NCI-H510A (cell line): ENCODE data around the gene PRADC1.
"Not testable (repeated sequence)": the region's sequence is repeated elsewhere in the genome, so short reads cannot be mapped to it uniquely, and the experiment has no call there.

Experiments used
- DNase-seq: peaks from one replicate; lab custom pipeline; 2025; lab: John Stamatoyannopoulos, UW

PRADC1 gene

GRCh38 chr2:73233154-73233931, at the start of gene PRADC1:
PRADC1 (minus strand) TSS chr2:73233239; CDS start chr2:73233160, 79 bp downstream.
- DNase-seq: peak; percentile 99

- no peak for DNase-seq
Measured at GRCh38 chr2:73281244-73281643, 48.2 kb upstream of the PRADC1 start.

GRCh38 chr2:73279852-73280251, 46.8 kb upstream of the PRADC1 start:
- DNase-seq: no peak

- DNase-seq: no peak
Measured at GRCh38 chr2:73272270-73272669, 39.2 kb upstream of the PRADC1 start.

GRCh38 chr2:73269686-73270465, 36.8 kb upstream of the PRADC1 start:
- no peak for DNase-seq

- DNase-seq: peak; percentile 75
Measured at GRCh38 chr2:73268830-73269685, 36.0 kb upstream of the PRADC1 start.

GRCh38 chr2:73268366-73268829, 35.4 kb upstream of the PRADC1 start:
- DNase-seq: no peak

GRCh38 chr2:73267008-73267407, 34.0 kb upstream of the PRADC1 start:
- no peak for DNase-seq

GRCh38 chr2:73266061-73266901, 33.2 kb upstream of the PRADC1 start:
- peak; percentile 66 for DNase-seq

- DNase-seq: no peak
Measured at GRCh38 chr2:73265298-73266060, 32.4 kb upstream of the PRADC1 start.

GRCh38 chr2:73264783-73265182, 31.7 kb upstream of the PRADC1 start:
- no peak for DNase-seq

GRCh38 chr2:73264332-73264606, 31.2 kb upstream of the PRADC1 start:
- no peak for DNase-seq

- no peak for DNase-seq
Measured at GRCh38 chr2:73263540-73264331, 30.7 kb upstream of the PRADC1 start.

GRCh38 chr2:73262691-73263429, 29.8 kb upstream of the PRADC1 start:
- DNase-seq: not testable (repeated sequence)

GRCh38 chr2:73262108-73262651, 29.1 kb upstream of the PRADC1 start:
- no peak for DNase-seq

GRCh38 chr2:73260338-73260984, 27.4 kb upstream of the PRADC1 start:
- no peak for DNase-seq

- DNase-seq: no peak
Measured at GRCh38 chr2:73259704-73260337, 26.8 kb upstream of the PRADC1 start.

GRCh38 chr2:73259276-73259675, 26.2 kb upstream of the PRADC1 start:
- DNase-seq: no peak
